Lung microvascular endothelial cell (primary cell): Measurements from ENCODE around the gene SPOCD1. TPM values are rescaled to one million over a fixed set of nuclear protein-coding genes. Genes with fewer than 3 reads are reported as not detected.

Source experiments
- DNase-seq, 2 donors: peaks; one replicate each; pipeline versions ENCODE4 v3.0.0 to v3.0.0-alpha.2; 2010; ENCODE audit warnings: low read depth in 2 of 2
- total RNA-seq: library from RNA; depleted of rRNA; stranded (reverse); fragments of >200 nt; gene quantifications from 2 replicates; pipeline ENCODE4 v1.2.1, GENCODE V29; 2014

The SPOCD1 gene
- total RNA-seq, 1 donor from 2014 or later, result 0.99 TPM

GRCh38 chr1:31787786-31788137 lies 28.1 kb downstream of the SPOCD1 start:
- DNase-seq, result no peak

- no peak for DNase-seq
These were observed 28.6 kb downstream of the SPOCD1 start for GRCh38 chr1:31787261-31787660.

- no peak for DNase-seq
These were observed 29.3 kb downstream of the SPOCD1 start for GRCh38 chr1:31786366-31787060.

- no peak for DNase-seq
These were observed 29.9 kb downstream of the SPOCD1 start for GRCh38 chr1:31785947-31786290.

GRCh38 chr1:31785020-31785946 lies 30.5 kb downstream of the SPOCD1 start:
- DNase-seq, result no peak

GRCh38 chr1:31784356-31785019 lies 31.3 kb downstream of the SPOCD1 start:
- DNase-seq, result no peak

GRCh38 chr1:31783846-31784245 lies 32.0 kb downstream of the SPOCD1 start:
- no peak for DNase-seq

GRCh38 chr1:31782421-31783410 lies 33.1 kb downstream of the SPOCD1 start:
- DNase-seq, result no peak

GRCh38 chr1:31781756-31782371 lies 34.0 kb downstream of the SPOCD1 start:
- DNase-seq, result no peak

- peak in 1 of 2 donors; percentile 37 for DNase-seq
These were observed 34.6 kb downstream of the SPOCD1 start for GRCh38 chr1:31781138-31781755.

- no peak for DNase-seq
These were observed 35.2 kb downstream of the SPOCD1 start for GRCh38 chr1:31780632-31781031.

- DNase-seq, result no peak
These were observed 36.1 kb downstream of the SPOCD1 start for GRCh38 chr1:31779687-31780086.

GRCh38 chr1:31778763-31779488 lies 36.9 kb downstream of the SPOCD1 start:
- DNase-seq, result no peak

- no peak for DNase-seq
These were observed 39.3 kb downstream of the SPOCD1 start for GRCh38 chr1:31776516-31776915.

- DNase-seq, result no peak
These were observed 39.8 kb downstream of the SPOCD1 start for GRCh38 chr1:31776032-31776431.

- no peak for DNase-seq
These were observed 40.4 kb downstream of the SPOCD1 start for GRCh38 chr1:31775210-31775999.

- no peak for DNase-seq
These were observed 41.3 kb downstream of the SPOCD1 start for GRCh38 chr1:31774495-31774894.

GRCh38 chr1:31773861-31774260 lies 42.0 kb downstream of the SPOCD1 start:
- DNase-seq, result no peak
